Fibroblast of mammary gland (primary cell): Measurements from ENCODE around the gene CCER1.

Experiments
- DNase-seq: peaks from one replicate; pipeline ENCODE4 v3.0.0-alpha.2; 2010; ENCODE audit warnings: low read depth
- H3K4me3 ChIP-seq: 2 replicates; pipeline ENCODE4 v1.5.1; 2011; ENCODE audit warnings: low read depth, mild to moderate bottlenecking, low read length, moderate library complexity; ENCODE audit not compliant: control insufficient read depth
- CTCF ChIP-seq: conservative IDR thresholded peaks from 2 replicates; pipeline ENCODE4 v1.5.1; 2011; ENCODE audit warnings: low read depth, low read length, inconsistent platforms; ENCODE audit not compliant: control insufficient read depth, insufficient read depth

The CCER1 gene

GRCh38 chr12:90970911-90971310 is 15.9 kb upstream of the CCER1 start:
- TF ChIP-seq CTCF: no peak
- DNase-seq: no peak
- H3K4me3 ChIP-seq: no peak overlapping the region

- no peak overlapping the region for H3K4me3 ChIP-seq
- DNase-seq: peak; percentile 17
- TF ChIP-seq CTCF: no peak
Measured at GRCh38 chr12:90970471-90970870, 15.5 kb upstream of the CCER1 start.

- DNase-seq: no peak
- TF ChIP-seq CTCF: no peak
- H3K4me3 ChIP-seq: no peak overlapping the region
Measured at GRCh38 chr12:90969851-90970250, 14.9 kb upstream of the CCER1 start.

- H3K4me3 ChIP-seq: no peak overlapping the region
- no peak for TF ChIP-seq CTCF
- no peak for DNase-seq
Measured at GRCh38 chr12:90969346-90969745, 14.4 kb upstream of the CCER1 start.

- no peak for DNase-seq
- no peak for TF ChIP-seq CTCF
- H3K4me3 ChIP-seq: no peak overlapping the region
Measured at GRCh38 chr12:90965204-90965603, 10.2 kb upstream of the CCER1 start.

- no peak overlapping the region for H3K4me3 ChIP-seq
- DNase-seq: no peak
- no peak for TF ChIP-seq CTCF
Measured at GRCh38 chr12:90964616-90965015, 9.6 kb upstream of the CCER1 start.

GRCh38 chr12:90963946-90964345 is 9.0 kb upstream of the CCER1 start:
- no peak overlapping the region for H3K4me3 ChIP-seq
- no peak for DNase-seq
- TF ChIP-seq CTCF: no peak
